AG04450 (cell line): ENCODE results near the gene GAD1. TPM values are rescaled to one million over a fixed set of nuclear protein-coding genes. Genes with fewer than 3 reads are reported as not detected.

Experiments
- CTCF ChIA-PET: fragments of 300-600, 350-600 bp; formaldehyde crosslinking; extraction: SDS; loops from one replicate; lab custom pipeline; 2022; ENCODE audit warnings: antibody characterized with exemption, inconsistent platforms; lab: Charles Lee
- POLR2A ChIA-PET: fragments of 350-600 bp; formaldehyde crosslinking; extraction: SDS; loops from one replicate; lab custom pipeline; 2021; ENCODE audit warnings: antibody characterized with exemption, inconsistent platforms; lab: Yijun Ruan, JAX
- DNase-seq: peaks from one replicate; pipeline ENCODE4 v3.0.0-alpha.2; 2011; ENCODE audit warnings: low read depth, low spot score
- H3K27ac ChIP-seq: one replicate; pipeline ENCODE4 v1.5.1; 2012; ENCODE audit warnings: low read depth, low read length, control low read depth
- H3K27me3 ChIP-seq: one replicate; pipeline ENCODE4 v1.6.0; 2012; ENCODE audit warnings: low read length; ENCODE audit not compliant: control insufficient read depth, insufficient read depth
- H3K4me3 ChIP-seq: 2 replicates; pipeline ENCODE4 v1.5.1; 2011; ENCODE audit warnings: mild to moderate bottlenecking, low read depth, low read length, control low read depth
- H3K9me3 ChIP-seq: 2 replicates; pipeline ENCODE4 v1.5.1; 2012; ENCODE audit warnings: low read length; ENCODE audit not compliant: control insufficient read depth, insufficient read depth
- CTCF ChIP-seq: IDR thresholded peaks from 2 replicates; pipeline ENCODE4 v1.5.1; 2011; ENCODE audit warnings: low read depth, low read length, control low read depth, inconsistent platforms
- polyA plus RNA-seq: library from polyadenylated mRNA; depleted of rRNA; stranded (reverse); fragments of >200 nt; gene quantifications from 2 replicates; pipeline ENCODE4 v1.2.3, GENCODE V29; 2011; rRNA removed
- small RNA-seq: library from RNA; depleted of rRNA; stranded (forward); fragments of <200 nt; gene quantifications from one replicate; pipeline ENCODE3, GENCODE V24; 2012; ENCODE audit warnings: low read depth; ENCODE audit not compliant: insufficient read length

Gene GAD1
- polyA plus RNA-seq, 1 experiment = not detected

DNA sequence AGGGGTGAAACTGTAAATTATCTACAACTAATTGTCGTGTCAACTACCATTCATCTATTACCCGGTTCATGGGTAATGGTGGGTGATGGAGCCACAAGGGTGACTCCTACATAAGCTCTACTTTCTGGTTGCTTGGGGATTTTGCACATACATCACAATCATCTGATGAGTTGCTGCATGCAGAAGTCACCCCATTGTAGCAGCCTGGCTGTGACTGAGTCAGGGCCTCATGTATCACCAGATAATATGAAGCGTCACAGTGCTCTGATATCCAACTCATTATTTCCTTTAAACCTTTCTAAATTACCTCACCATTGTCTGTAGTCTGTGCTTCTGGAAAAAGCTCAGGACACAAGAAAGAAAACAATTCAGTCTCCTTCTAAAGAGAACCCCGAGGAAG lies 79.9 kb downstream of the GAD1 start:
- no peak overlapping the region for H3K27ac ChIP-seq
- DNase-seq = no peak
- TF ChIP-seq CTCF = no peak
- ChIA-PET POLR2A (no interaction called here), CTCF (interaction anchor here (1.5 kb wide), 1 partner anchor 32 kb away, joined by 6 read pairs; the partner anchor contains the start of gene GORASP2)
- no peaks in the 10 kb centered on the region for H3K9me3 ChIP-seq
- peaks cover 5% of the 10 kb centered on the region for H3K27me3 ChIP-seq
- no peak overlapping the region for H3K4me3 ChIP-seq

- CTCF ChIA-PET = interaction anchor here (1.5 kb wide), 1 partner anchor 32 kb away, joined by 6 read pairs; the partner anchor contains the start of gene GORASP2
Observed at GRCh38 chr2:170897108-170897507, 80.4 kb downstream of the GAD1 start.

DNA sequence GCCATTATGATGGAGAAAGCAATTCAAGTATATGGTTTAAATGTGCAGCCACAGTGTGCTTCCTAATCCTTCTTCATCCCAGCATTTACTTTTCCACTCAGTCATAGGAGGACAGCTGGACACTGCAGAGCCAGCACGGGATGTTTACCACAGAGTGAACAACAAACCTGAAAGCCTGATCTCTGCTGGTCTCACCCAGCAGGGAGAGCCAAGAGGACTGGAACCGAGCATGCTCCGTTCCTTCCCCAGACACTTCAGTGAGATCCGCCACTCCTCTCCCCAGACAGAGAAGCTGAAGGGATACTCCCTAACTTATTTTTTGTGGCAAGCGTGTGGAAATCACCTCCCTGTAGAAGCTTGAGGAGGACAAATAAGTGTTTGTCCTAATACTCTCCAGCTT lies 89.2 kb downstream of the GAD1 start:
- no peak overlapping the region for H3K4me3 ChIP-seq
- no peaks in the 10 kb centered on the region for H3K27me3 ChIP-seq
- no peaks in the 10 kb centered on the region; the same call in 1 of the 2 replicates for H3K9me3 ChIP-seq
- DNase-seq = no peak
- no peak for TF ChIP-seq CTCF
- ChIA-PET CTCF (interaction anchor here (2.0 kb wide), 1 partner anchor 32 kb away, joined by 6 read pairs; no protein-coding TSS in a partner anchor), POLR2A (no interaction called here)
- no peak overlapping the region for H3K27ac ChIP-seq

More at GRCh38 chr2:170897108-170897507, 80.4 kb downstream of the GAD1 start:
- H3K4me3 ChIP-seq = no peak overlapping the region
- H3K27me3 ChIP-seq = peaks cover 5% of the 10 kb centered on the region
- no peak overlapping the region for H3K27ac ChIP-seq
- H3K9me3 ChIP-seq = no peaks in the 10 kb centered on the region
- POLR2A ChIA-PET = no interaction called here
- no peak for DNase-seq
- no peak for TF ChIP-seq CTCF

Small RNA genes within 50 kb of the gene (small RNA-seq; reads per million reads assigned to genes)
- gene RF00019 = not detected

Other genes with a start within 250 kb of the GAD1 start
- not detected in 2 replicates for gene SP5, start 101.5 kb upstream of the GAD1 start, polyA plus RNA-seq
- gene ERICH2, start 46.5 kb upstream of the GAD1 start, polyA plus RNA-seq = not detected in 2 replicates
- 173 and 222 TPM in 2 replicates for gene GORASP2, start 112.4 kb downstream of the GAD1 start, polyA plus RNA-seq